GM06990 (cell line): ENCODE results near the gene ERBB4.

Experiments
- DNase-seq: peaks from one replicate; pipeline ENCODE4 v3.0.0-alpha.2; 2011; ENCODE audit not compliant: insufficient read length; ENCODE audit errors: extremely low read depth
- H3K27me3 ChIP-seq: replicated peaks from 2 replicates; pipeline ENCODE4 v1.6.0; 2011; ENCODE audit warnings: low read length; ENCODE audit not compliant: control insufficient read depth, insufficient read depth
- H3K36me3 ChIP-seq: 2 replicates; pipeline ENCODE4 v1.5.1; 2011; ENCODE audit warnings: low read length; ENCODE audit not compliant: control insufficient read depth, insufficient read depth
- H3K4me3 ChIP-seq: replicated peaks from 2 replicates; pipeline ENCODE4 v1.5.1; 2011; ENCODE audit warnings: low read depth, mild to moderate bottlenecking, control low read depth, low read length
- TF ChIP-seq, protein P1 (sequence below): IDR thresholded peaks from 2 replicates; pipeline ENCODE4 v1.5.1; 2011; ENCODE audit warnings: low read length, control low read depth, mild to moderate bottlenecking, inconsistent platforms; ENCODE audit not compliant: insufficient read depth, poor library complexity, severe bottlenecking

ERBB4 gene

GRCh38 chr2:212361174-212361756 lies 177.3 kb downstream of the ERBB4 start:
- H3K27me3 ChIP-seq = no peaks in the 10 kb centered on the region
- TF ChIP-seq, protein P1, sequence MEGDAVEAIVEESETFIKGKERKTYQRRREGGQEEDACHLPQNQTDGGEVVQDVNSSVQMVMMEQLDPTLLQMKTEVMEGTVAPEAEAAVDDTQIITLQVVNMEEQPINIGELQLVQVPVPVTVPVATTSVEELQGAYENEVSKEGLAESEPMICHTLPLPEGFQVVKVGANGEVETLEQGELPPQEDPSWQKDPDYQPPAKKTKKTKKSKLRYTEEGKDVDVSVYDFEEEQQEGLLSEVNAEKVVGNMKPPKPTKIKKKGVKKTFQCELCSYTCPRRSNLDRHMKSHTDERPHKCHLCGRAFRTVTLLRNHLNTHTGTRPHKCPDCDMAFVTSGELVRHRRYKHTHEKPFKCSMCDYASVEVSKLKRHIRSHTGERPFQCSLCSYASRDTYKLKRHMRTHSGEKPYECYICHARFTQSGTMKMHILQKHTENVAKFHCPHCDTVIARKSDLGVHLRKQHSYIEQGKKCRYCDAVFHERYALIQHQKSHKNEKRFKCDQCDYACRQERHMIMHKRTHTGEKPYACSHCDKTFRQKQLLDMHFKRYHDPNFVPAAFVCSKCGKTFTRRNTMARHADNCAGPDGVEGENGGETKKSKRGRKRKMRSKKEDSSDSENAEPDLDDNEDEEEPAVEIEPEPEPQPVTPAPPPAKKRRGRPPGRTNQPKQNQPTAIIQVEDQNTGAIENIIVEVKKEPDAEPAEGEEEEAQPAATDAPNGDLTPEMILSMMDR = no peak
- DNase-seq = no peak

GRCh38 chr2:212360068-212360460 lies 178.5 kb downstream of the ERBB4 start:
- H3K27me3 ChIP-seq = no peaks in the 10 kb centered on the region
- DNase-seq = no peak
- TF ChIP-seq, protein P1 = no peak
- H3K36me3 ChIP-seq = no peaks in the 10 kb centered on the region
- no peak overlapping the region for H3K4me3 ChIP-seq

More at GRCh38 chr2:212361174-212361756, 177.3 kb downstream of the ERBB4 start:
- Histone ChIP-seq H3K4me3 (no peak overlapping the region), H3K36me3 (no peaks in the 10 kb centered on the region)

- no peak for DNase-seq
- TF ChIP-seq, protein P1 = no peak
- no peaks in the 10 kb centered on the region for H3K27me3 ChIP-seq
- no peaks in the 10 kb centered on the region for H3K36me3 ChIP-seq
- no peak overlapping the region for H3K4me3 ChIP-seq
These were observed 179.1 kb downstream of the ERBB4 start for GRCh38 chr2:212359425-212360067.

DNA sequence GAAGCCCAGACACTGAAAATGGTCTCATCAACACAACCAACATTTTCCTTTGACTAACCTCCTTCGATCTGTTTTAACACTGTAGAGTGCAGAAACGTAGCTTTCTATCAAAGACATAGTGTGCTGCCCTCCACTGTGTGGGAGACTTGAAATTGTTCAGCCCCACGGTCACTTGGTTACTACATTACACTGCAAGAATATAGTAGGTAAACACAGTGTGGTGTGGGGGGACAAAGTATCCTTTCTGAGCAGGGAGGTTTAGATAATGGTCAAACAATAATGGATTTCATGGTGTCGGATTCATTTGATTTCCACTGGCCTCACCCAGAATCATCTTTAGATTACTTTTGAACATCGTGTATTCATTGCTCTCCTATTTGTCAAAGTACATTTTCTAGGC lies 181.0 kb downstream of the ERBB4 start:
- no peaks in the 10 kb centered on the region for H3K27me3 ChIP-seq
- no peaks in the 10 kb centered on the region for H3K36me3 ChIP-seq
- no peak for DNase-seq
- TF ChIP-seq, protein P1 = no peak
- no peak overlapping the region for H3K4me3 ChIP-seq

- Histone ChIP-seq H3K36me3 (no peaks in the 10 kb centered on the region), H3K27me3 (no peaks in the 10 kb centered on the region), H3K4me3 (no peak overlapping the region)
- DNase-seq = no peak
- TF ChIP-seq, protein P1 = no peak
These were observed 184.2 kb downstream of the ERBB4 start for GRCh38 chr2:212354382-212354781.
